SK-N-SH treated with all-trans-retinoic acid at 6 μM for 48 hours (cell line): ENCODE measurements around the gene PCDHGB2.

ENCODE experiments used
- ATAC-seq: fragments of 200-7000 bp; cut with Tn5 transposase; 3 replicates; pipeline ENCODE4 v1.9.1; 2020; ENCODE audit warnings: mild to moderate bottlenecking, moderate library complexity
- ARNTL ChIP-seq: fragments of 450-650 bp; formaldehyde crosslinking; IDR thresholded peaks from 2 replicates; pipeline ENCODE4 v1.5.0; 2020; ENCODE audit warnings: low read depth, mild to moderate bottlenecking, moderate library complexity, borderline replicate concordance
- CREB5 ChIP-seq: fragments of 250-450 bp; sonication (Bioruptor Pico); IDR thresholded peaks from 2 replicates; pipeline ENCODE4 v1.5.1; 2020; ENCODE audit warnings: low read depth, mild to moderate bottlenecking, moderate library complexity
- CSDC2 ChIP-seq: fragments of 250-450 bp; sonication (Bioruptor Pico); IDR thresholded peaks from 2 replicates; pipeline ENCODE4 v1.5.0; 2020; ENCODE audit warnings: mild to moderate bottlenecking, moderate library complexity
- CSRNP3 ChIP-seq: fragments of 250-450 bp; sonication (Bioruptor Pico); IDR thresholded peaks from 2 replicates; pipeline ENCODE4 v1.5.1; 2021; ENCODE audit warnings: mild to moderate bottlenecking, moderate library complexity
- ESRRG ChIP-seq: fragments of 250-450 bp; sonication (Bioruptor Pico); IDR thresholded peaks from 2 replicates; pipeline ENCODE4 v1.6.1; 2021; ENCODE audit warnings: mild to moderate bottlenecking
- GLIS3 ChIP-seq: fragments of 250-450 bp; sonication (Bioruptor Pico); IDR thresholded peaks from 2 replicates; pipeline ENCODE4 v1.5.0; 2020; ENCODE audit warnings: mild to moderate bottlenecking, moderate library complexity
- ISL1 ChIP-seq: fragments of 250-450 bp; sonication (Bioruptor Pico); IDR thresholded peaks from 2 replicates; pipeline ENCODE4 v2.1.2; 2022; ENCODE audit warnings: mild to moderate bottlenecking, moderate library complexity
- PATZ1 ChIP-seq: fragments of 250-450 bp; sonication (Bioruptor Pico); IDR thresholded peaks from 2 replicates; pipeline ENCODE4 v1.8.0; 2020; ENCODE audit warnings: mild to moderate bottlenecking, moderate library complexity, borderline replicate concordance
- POU6F1 ChIP-seq: fragments of 250-450 bp; sonication (Bioruptor Pico); IDR thresholded peaks from 2 replicates; pipeline ENCODE4 v1.8.0; 2021; ENCODE audit warnings: low read depth, mild to moderate bottlenecking, moderate library complexity, borderline replicate concordance
- RARB ChIP-seq: fragments of 250-450 bp; sonication (Bioruptor Pico); IDR thresholded peaks from 2 replicates; pipeline ENCODE4 v1.8.0; 2021; ENCODE audit warnings: mild to moderate bottlenecking, moderate library complexity
- SNAI2 ChIP-seq: fragments of 250-450 bp; sonication (Bioruptor Pico); IDR thresholded peaks from 2 replicates; pipeline ENCODE4 v1.5.0; 2020; ENCODE audit warnings: mild to moderate bottlenecking, moderate library complexity
- TCF4 ChIP-seq: fragments of 250-450 bp; sonication (Bioruptor Pico); IDR thresholded peaks from 2 replicates; pipeline ENCODE4 v1.8.0; 2021; ENCODE audit warnings: mild to moderate bottlenecking, moderate library complexity, borderline replicate concordance
- TOX ChIP-seq: fragments of 250-450 bp; sonication (Bioruptor Pico); IDR thresholded peaks from 2 replicates; pipeline ENCODE4 v1.8.0; 2021; ENCODE audit warnings: mild to moderate bottlenecking, moderate library complexity, borderline replicate concordance
- ZC3H10 ChIP-seq: fragments of 250-450 bp; sonication (Bioruptor Pico); IDR thresholded peaks from 2 replicates; pipeline ENCODE4 v1.5.1; 2021; ENCODE audit warnings: mild to moderate bottlenecking, moderate library complexity
- ZFP3 ChIP-seq: fragments of 250-450 bp; sonication (Bioruptor Pico); IDR thresholded peaks from 2 replicates; pipeline ENCODE4 v1.5.0; 2020; ENCODE audit warnings: mild to moderate bottlenecking, moderate library complexity
- ZFP30 ChIP-seq: fragments of 450-650 bp; formaldehyde crosslinking; IDR thresholded peaks from 2 replicates; pipeline ENCODE4 v1.5.0; 2022; ENCODE audit warnings: mild to moderate bottlenecking, moderate library complexity
- ZNF565 ChIP-seq: fragments of 450-650 bp; formaldehyde crosslinking; conservative IDR thresholded peaks from 2 replicates; pipeline ENCODE4 v1.5.0; 2020; ENCODE audit warnings: low read depth, mild to moderate bottlenecking, moderate library complexity
- ZNF70 ChIP-seq: fragments of 450-650 bp; formaldehyde crosslinking; IDR thresholded peaks from 2 replicates; pipeline ENCODE4 v1.5.0; 2020; ENCODE audit warnings: mild to moderate bottlenecking, moderate library complexity
- ZNF8 ChIP-seq: fragments of 450-650 bp; formaldehyde crosslinking; IDR thresholded peaks from 2 replicates; pipeline ENCODE4 v1.5.0; 2020; ENCODE audit warnings: mild to moderate bottlenecking, moderate library complexity

Gene PCDHGB2

GRCh38 chr5:141399555-141400258 is 39.9 kb downstream of the PCDHGB2 start:
- TF ChIP-seq ZNF70 (CRISPR knock-in tag) (no peak), POU6F1 (no peak), PATZ1 (CRISPR knock-in tag) (no peak), ZFP3 (CRISPR knock-in tag) (no peak), RARB (CRISPR knock-in tag) (no peak), ISL1 (CRISPR knock-in tag) (no peak), ARNTL (CRISPR knock-in tag) (no peak), ZNF565 (CRISPR knock-in tag) (no peak), GLIS3 (CRISPR knock-in tag) (no peak), TCF4 (CRISPR knock-in tag) (no peak), CSDC2 (CRISPR knock-in tag) (no peak)
- TF ChIP-seq, all 23 proteins: peak for 0
- no peak for ATAC-seq

GRCh38 chr5:141402553-141403243 is 42.9 kb downstream of the PCDHGB2 start, which contains the start of gene PCDHGA9:
Gene PCDHGA9, plus strand, starts transcription at chr5:141402778. Its CDS starts 175 bp downstream, at chr5:141402953.
- ATAC-seq = no peak

GRCh38 chr5:141403387-141403786 is 43.6 kb downstream of the PCDHGB2 start:
- no peak for ATAC-seq
- TF ChIP-seq PATZ1 (CRISPR knock-in tag) = no peak
- no peak for TF ChIP-seq ESRRG (CRISPR knock-in tag)
- TF ChIP-seq RARB (CRISPR knock-in tag) = no peak
- no peak for TF ChIP-seq ZC3H10 (CRISPR knock-in tag)
- no peak for TF ChIP-seq ZNF8 (CRISPR knock-in tag)
- TF ChIP-seq ZNF565 (CRISPR knock-in tag) = no peak
- TF ChIP-seq CSDC2 (CRISPR knock-in tag) = no peak
- TF ChIP-seq ZFP30 (CRISPR knock-in tag) = no peak
- TF ChIP-seq CREB5 (CRISPR knock-in tag) = no peak
- TF ChIP-seq TCF4 (CRISPR knock-in tag) = no peak
- no peak for TF ChIP-seq SNAI2 (CRISPR knock-in tag)

More at GRCh38 chr5:141402553-141403243, 42.9 kb downstream of the PCDHGB2 start, which contains the start of gene PCDHGA9:
- TF ChIP-seq ZNF70 (CRISPR knock-in tag) = no peak
- no peak for TF ChIP-seq TOX (CRISPR knock-in tag)
- no peak for TF ChIP-seq POU6F1
- no peak for TF ChIP-seq GLIS3 (CRISPR knock-in tag)
- TF ChIP-seq ARNTL (CRISPR knock-in tag) = no peak
- no peak for TF ChIP-seq CSRNP3 (CRISPR knock-in tag)
